ENCODE results near the gene SUGCT.
A peak's percentile ranks its signal among the peaks of the same experiment; 100 is the strongest.

The SUGCT gene

GRCh38 chr7:40658729-40659128 is 523.9 kb downstream of the SUGCT start:
- DNase-seq (ENCODE audit: low read depth in 3 of 3): no peak

GRCh38 chr7:40659231-40659630 is 524.4 kb downstream of the SUGCT start:
- DNase-seq (ENCODE audit: low read depth in 3 of 3): no peak

- no peak for DNase-seq (ENCODE audit: low read depth in 3 of 3)
Measured at GRCh38 chr7:40673285-40673684, 538.5 kb downstream of the SUGCT start.

GRCh38 chr7:40674316-40674715 is 539.5 kb downstream of the SUGCT start:
- no peak for DNase-seq (ENCODE audit: low read depth in 3 of 3)

GRCh38 chr7:40675741-40676140 is 540.9 kb downstream of the SUGCT start:
- DNase-seq (ENCODE audit: low read depth in 3 of 3): no peak

GRCh38 chr7:40676221-40676620 is 541.4 kb downstream of the SUGCT start:
- no peak for DNase-seq (ENCODE audit: low read depth in 3 of 3)

- no peak for DNase-seq (ENCODE audit: low read depth in 3 of 3)
Measured at GRCh38 chr7:40680657-40681056, 545.9 kb downstream of the SUGCT start.

- no peak for DNase-seq (ENCODE audit: low read depth in 3 of 3)
Measured at GRCh38 chr7:40682696-40683095, 547.9 kb downstream of the SUGCT start.

- no peak for DNase-seq (ENCODE audit: low read depth in 3 of 3)
Measured at GRCh38 chr7:40694026-40694809, 559.4 kb downstream of the SUGCT start.

- DNase-seq (ENCODE audit: low read depth in 3 of 3): no peak
Measured at GRCh38 chr7:40694991-40695390, 560.2 kb downstream of the SUGCT start.

GRCh38 chr7:40697653-40698052 is 562.8 kb downstream of the SUGCT start:
- no peak for DNase-seq (ENCODE audit: low read depth in 3 of 3)

- no peak for DNase-seq (ENCODE audit: low read depth in 3 of 3)
Measured at GRCh38 chr7:40698214-40698920, 563.6 kb downstream of the SUGCT start.

- DNase-seq (ENCODE audit: low read depth in 3 of 3): no peak
Measured at GRCh38 chr7:40698921-40699260, 564.1 kb downstream of the SUGCT start.

- DNase-seq (ENCODE audit: low read depth in 3 of 3): peak in 1 of 3 experiments; percentile 2
Measured at GRCh38 chr7:40700653-40701421, 566.0 kb downstream of the SUGCT start.

- DNase-seq (ENCODE audit: low read depth in 3 of 3): no peak
Measured at GRCh38 chr7:40701836-40702551, 567.2 kb downstream of the SUGCT start.

GRCh38 chr7:40704172-40704571 is 569.4 kb downstream of the SUGCT start:
- DNase-seq (ENCODE audit: low read depth in 3 of 3): no peak

GRCh38 chr7:40706829-40707228 is 572.0 kb downstream of the SUGCT start:
- no peak for DNase-seq (ENCODE audit: low read depth in 3 of 3)

GRCh38 chr7:40709062-40709964 is 574.5 kb downstream of the SUGCT start:
- no peak for DNase-seq (ENCODE audit: low read depth in 3 of 3)

- no peak for DNase-seq (ENCODE audit: low read depth in 3 of 3)
Measured at GRCh38 chr7:40711706-40712105, 576.9 kb downstream of the SUGCT start.

GRCh38 chr7:40714363-40715052 is 579.7 kb downstream of the SUGCT start:
- no peak for DNase-seq (ENCODE audit: low read depth in 3 of 3)
